Esophagus squamous epithelium (tissue), 4 donors: ENCODE measurements around the gene GPR137B.

ENCODE experiments used
- POLR2A ChIP-seq, 4 donors: fragments of 450-650 bp; IDR thresholded peaks; one replicate each; pipeline ENCODE4 v1.6.1; 2017; ENCODE audit warnings: antibody characterized with exemption in 4 of 4, mild to moderate bottlenecking in 4 of 4, moderate library complexity in 3 of 4
- TF ChIP-seq, protein P1 (sequence below), 6 experiments: fragments of 450-650 bp in 4 of 6; fragments of 200-600 bp in 2 of 6; sonication (generic) in 2 of 6; IDR thresholded peaks; one replicate each; pipeline ENCODE4 v1.5.1; 2016 to 2019; ENCODE audit warnings: antibody characterized with exemption in 6 of 6, mild to moderate bottlenecking in 4 of 6, moderate library complexity in 4 of 6

GRCh38 chr1:236127045-236127444 lies 15.3 kb upstream of the GPR137B start:
- TF ChIP-seq, protein P1, sequence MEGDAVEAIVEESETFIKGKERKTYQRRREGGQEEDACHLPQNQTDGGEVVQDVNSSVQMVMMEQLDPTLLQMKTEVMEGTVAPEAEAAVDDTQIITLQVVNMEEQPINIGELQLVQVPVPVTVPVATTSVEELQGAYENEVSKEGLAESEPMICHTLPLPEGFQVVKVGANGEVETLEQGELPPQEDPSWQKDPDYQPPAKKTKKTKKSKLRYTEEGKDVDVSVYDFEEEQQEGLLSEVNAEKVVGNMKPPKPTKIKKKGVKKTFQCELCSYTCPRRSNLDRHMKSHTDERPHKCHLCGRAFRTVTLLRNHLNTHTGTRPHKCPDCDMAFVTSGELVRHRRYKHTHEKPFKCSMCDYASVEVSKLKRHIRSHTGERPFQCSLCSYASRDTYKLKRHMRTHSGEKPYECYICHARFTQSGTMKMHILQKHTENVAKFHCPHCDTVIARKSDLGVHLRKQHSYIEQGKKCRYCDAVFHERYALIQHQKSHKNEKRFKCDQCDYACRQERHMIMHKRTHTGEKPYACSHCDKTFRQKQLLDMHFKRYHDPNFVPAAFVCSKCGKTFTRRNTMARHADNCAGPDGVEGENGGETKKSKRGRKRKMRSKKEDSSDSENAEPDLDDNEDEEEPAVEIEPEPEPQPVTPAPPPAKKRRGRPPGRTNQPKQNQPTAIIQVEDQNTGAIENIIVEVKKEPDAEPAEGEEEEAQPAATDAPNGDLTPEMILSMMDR (IDR thresholded peaks at IDR 0.05), result no peak
- TF ChIP-seq POLR2A (IDR thresholded peaks at IDR 0.05), result no peak
